ENCODE measurements around the gene RNF10. TPM values are rescaled to one million over a fixed set of nuclear protein-coding genes. Genes with fewer than 3 reads are reported as not detected.

RNF10 gene
- total RNA-seq, 1 experiment from 2014 or later, result 153 TPM

DNA sequence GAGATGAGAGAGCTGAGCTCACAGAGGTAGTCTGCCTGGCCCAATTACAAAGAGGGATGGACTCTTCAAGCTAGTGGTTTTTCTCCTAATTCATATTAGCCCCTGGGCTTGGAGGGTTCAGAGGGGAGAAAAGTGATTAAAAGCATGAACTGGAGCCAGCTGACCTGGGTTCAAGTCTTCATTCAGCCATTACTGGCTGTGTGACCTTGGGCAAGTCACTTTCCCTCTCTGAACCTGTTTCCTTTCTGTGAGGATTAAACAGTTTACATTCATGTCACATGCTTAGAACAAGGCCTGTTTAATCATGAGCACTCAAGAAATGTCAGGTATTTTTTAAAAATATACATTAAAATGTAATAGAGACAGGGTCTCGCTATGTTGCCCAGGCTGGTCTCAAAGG, 54.2 kb downstream of the RNF10 start:
- Histone ChIP-seq H2BK15ac (ENCODE audit: low read depth, low read length) (no peak overlapping the region), H3K27me3 (ENCODE audit: insufficient read depth, low read length) (no peaks in the 10 kb centered on the region; the same call in 1 of the 2 replicates), H2BK12ac (ENCODE audit: insufficient read length, low read depth, low read length) (no peak overlapping the region), H2BK120ac (ENCODE audit: low read depth, low read length, poor library complexity, severe bottlenecking) (no peak overlapping the region), H3K27ac (ENCODE audit: insufficient read length, low read depth, low read length) (no peak overlapping the region), H3K4me2 (ENCODE audit: insufficient read depth, insufficient read length, low read length) (no peak overlapping the region), H2AFZ (ENCODE audit: low read length) (no peak overlapping the region), H4K20me1 (ENCODE audit: control insufficient read depth, insufficient read depth, insufficient read length) (no peaks in the 10 kb centered on the region), H2AK5ac (ENCODE audit: insufficient read length, low read length) (no peak overlapping the region), H3K18ac (ENCODE audit: insufficient read length, low read depth, low read length) (no peak overlapping the region), H3K23ac (ENCODE audit: insufficient read length, low read depth, low read length) (no peak overlapping the region), H4K5ac (ENCODE audit: insufficient read length, low read depth, low read length) (no peak overlapping the region), H3K9me3 (ENCODE audit: control insufficient read depth, low read depth, low read length) (no peaks in the 10 kb centered on the region), H3K9ac (ENCODE audit: extremely low read depth, insufficient read length, low read length) (no peak overlapping the region), H4K8ac (replicated peaks; ENCODE audit: insufficient read length, low read depth, low read length) (no peak overlapping the region), H3K14ac (ENCODE audit: insufficient read depth, low read length) (no peak overlapping the region), H3T11ph (ENCODE audit: low read length) (no peak overlapping the region), H2BK20ac (ENCODE audit: low read depth, low read length, poor library complexity, severe bottlenecking) (no peak overlapping the region), H3K4ac (ENCODE audit: low read depth, low read length) (no peak overlapping the region), H3K56ac (ENCODE audit: insufficient read length, low read depth, low read length) (no peak overlapping the region), H3K4me1 (ENCODE audit: insufficient read depth, low read length) (no peaks in the 10 kb centered on the region), H2BK5ac (ENCODE audit: insufficient read length, low read length) (no peak overlapping the region), H3K79me1 (ENCODE audit: insufficient read depth, low read depth, low read length, poor library complexity, severe bottlenecking) (no peaks in the 10 kb centered on the region), H3K79me2 (ENCODE audit: insufficient read depth, low read length) (no peaks in the 10 kb centered on the region), H3K23me2 (ENCODE audit: insufficient read length, low read depth, low read length, poor library complexity, severe bottlenecking) (no peaks in the 10 kb centered on the region), H4K91ac (ENCODE audit: insufficient read length, low read depth, low read length) (no peak overlapping the region)
- no peaks in the 10 kb centered on the region for H3K9me3 Mint-ChIP-seq
- H3K4me1 Mint-ChIP-seq, result peaks cover 11 to 12% of the 10 kb centered on the region in 2 experiments
- H3K27me3 Mint-ChIP-seq (ENCODE audit: low read depth), result peaks cover 23% of the 10 kb centered on the region
- no CpG with 5 or more reads among the region's 1 CpG for WGBS (ENCODE audit: extremely low coverage, insufficient read length, low lambda C conversion rate)
- DNase-seq, result no peak
- TF ChIP-seq CTCF (conservative IDR thresholded peaks at IDR 0.05), result no peak
- H3K4me3 Mint-ChIP-seq, result no peak overlapping the region
- H3K36me3 Mint-ChIP-seq (ENCODE audit: insufficient read depth in 1 of 3, low read depth in 3 of 3), result no peaks in the 10 kb centered on the region; a peak in 1 of 7 replicates
- no peak overlapping the region for H3K27ac Mint-ChIP-seq

Measured in H9 (cell line).